T-helper 1 cell treated with Interleukin-12 subunit alpha and Interleukin-12 subunit beta and Interleukin-4 antibody, amounts not matched to agents 30 μg/mL and 1 μg/mL, for 36 hours (primary cell): ENCODE results near the gene ARPP19.
"Not testable (repeated sequence)": the region's sequence is repeated elsewhere in the genome, so short reads cannot be mapped to it uniquely, and the experiment has no call there.

ENCODE experiments used
- H3K27ac Mint-ChIP-seq: one replicate; pipeline ENCODE4 v1.8.0; 2021; ENCODE audit warnings: mild to moderate bottlenecking, mixed read lengths
- H3K27me3 Mint-ChIP-seq: one replicate; pipeline ENCODE4 v1.8.0; 2021; ENCODE audit warnings: low read depth, mixed read lengths
- H3K36me3 Mint-ChIP-seq: one replicate; pipeline ENCODE4 v1.8.0; 2021; ENCODE audit warnings: low read depth, mixed read lengths
- H3K4me1 Mint-ChIP-seq: one replicate; pipeline ENCODE4 v1.8.0; 2021; ENCODE audit warnings: low read depth, mixed read lengths
- H3K4me3 Mint-ChIP-seq: one replicate; pipeline ENCODE4 v1.8.0; 2021; ENCODE audit warnings: mild to moderate bottlenecking, moderate library complexity, mixed read lengths
- H3K9me3 Mint-ChIP-seq: one replicate; pipeline ENCODE4 v1.8.0; 2021; ENCODE audit warnings: mixed read lengths

Gene ARPP19, protein sequence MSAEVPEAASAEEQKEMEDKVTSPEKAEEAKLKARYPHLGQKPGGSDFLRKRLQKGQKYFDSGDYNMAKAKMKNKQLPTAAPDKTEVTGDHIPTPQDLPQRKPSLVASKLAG

GRCh38 chr15:52568601-52569585 lies at the start of gene ARPP19:
TSS of gene ARPP19 (minus strand) at chr15:52569030. CDS start at chr15:52568892, 138 bp downstream.
- Mint-ChIP-seq H3K4me1 (peaks cover 30% of the 10 kb centered on the region), H3K27ac (peak within 1 kb of the TSS; percentile 98), H3K4me3 (peak within 1 kb of the TSS; percentile 95), H3K27me3 (no peaks in the 10 kb centered on the region), H3K36me3 (peaks cover 8% of the 10 kb centered on the region), H3K9me3 (no peaks in the 10 kb centered on the region)

DNA sequence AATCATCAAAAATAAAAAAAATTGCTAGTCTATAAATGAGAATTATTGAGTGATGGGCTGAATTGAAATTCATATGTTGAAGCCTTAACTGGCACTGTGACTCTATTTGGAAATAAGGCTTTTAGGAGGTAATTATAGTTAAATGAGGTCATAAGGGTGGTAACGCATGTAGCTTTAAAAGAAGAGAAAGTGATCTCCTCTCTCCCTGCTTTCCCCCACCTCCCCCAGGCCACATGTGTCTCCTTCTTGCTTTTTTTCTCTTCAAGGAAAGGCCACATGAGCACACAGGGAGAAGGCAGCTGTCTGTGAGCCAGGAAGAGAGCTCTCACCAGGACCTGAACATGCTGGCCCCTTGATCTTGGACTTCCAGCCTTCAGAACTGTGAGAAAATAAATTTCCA lies 48.2 kb upstream of the ARPP19 start:
- Mint-ChIP-seq H3K27ac (no peak overlapping the region), H3K36me3 (peaks cover 27% of the 10 kb centered on the region), H3K4me3 (no peak overlapping the region), H3K4me1 (peaks cover 6% of the 10 kb centered on the region), H3K27me3 (no peaks in the 10 kb centered on the region), H3K9me3 (no peaks in the 10 kb centered on the region)

DNA sequence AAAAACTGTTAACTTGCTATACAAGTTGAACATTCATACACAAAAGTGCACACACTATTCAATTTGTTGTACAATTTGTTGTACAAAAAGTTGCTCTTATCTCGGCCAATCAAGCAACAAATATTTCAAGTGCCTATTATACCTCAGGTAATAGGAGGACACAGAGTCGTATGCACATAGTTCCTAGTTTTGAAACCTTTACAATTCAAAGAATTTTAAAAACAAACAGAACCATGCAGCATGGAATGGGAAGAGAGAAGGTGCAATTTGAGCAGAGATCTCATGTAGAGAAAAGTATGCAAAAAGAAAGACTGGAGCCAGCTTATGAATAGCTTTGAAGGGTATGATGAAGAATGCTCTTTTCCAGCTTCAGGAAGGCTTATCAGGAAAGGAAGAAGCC lies 46.5 kb upstream of the ARPP19 start:
- Mint-ChIP-seq H3K36me3 (peaks cover 23% of the 10 kb centered on the region), H3K4me3 (no peak overlapping the region), H3K9me3 (no peaks in the 10 kb centered on the region), H3K27me3 (no peaks in the 10 kb centered on the region), H3K27ac (no peak overlapping the region), H3K4me1 (peaks cover 5% of the 10 kb centered on the region)

GRCh38 chr15:52609593-52609992 lies 40.8 kb upstream of the ARPP19 start:
- H3K27ac Mint-ChIP-seq: no peak overlapping the region
- no peaks in the 10 kb centered on the region for H3K9me3 Mint-ChIP-seq
- H3K4me3 Mint-ChIP-seq: no peak overlapping the region
- H3K27me3 Mint-ChIP-seq: no peaks in the 10 kb centered on the region
- no peaks in the 10 kb centered on the region for H3K4me1 Mint-ChIP-seq
- H3K36me3 Mint-ChIP-seq: peaks cover 25% of the 10 kb centered on the region

GRCh38 chr15:52584414-52584813 lies 15.6 kb upstream of the ARPP19 start:
- Mint-ChIP-seq H3K4me1 (no peaks in the 10 kb centered on the region), H3K4me3 (no peak overlapping the region), H3K9me3 (no peaks in the 10 kb centered on the region), H3K36me3 (peaks cover 25% of the 10 kb centered on the region), H3K27ac (no peak overlapping the region), H3K27me3 (no peaks in the 10 kb centered on the region)

GRCh38 chr15:52579852-52580251 lies 11.0 kb upstream of the ARPP19 start:
- Mint-ChIP-seq H3K36me3 (peaks cover 20% of the 10 kb centered on the region), H3K27ac (no peak overlapping the region), H3K9me3 (no peaks in the 10 kb centered on the region), H3K4me3 (no peak overlapping the region), H3K4me1 (no peaks in the 10 kb centered on the region), H3K27me3 (no peaks in the 10 kb centered on the region)

- no peaks in the 10 kb centered on the region for H3K27me3 Mint-ChIP-seq
- H3K36me3 Mint-ChIP-seq: peaks cover 9% of the 10 kb centered on the region
- H3K27ac Mint-ChIP-seq: no peak overlapping the region
- H3K4me1 Mint-ChIP-seq: no peaks in the 10 kb centered on the region
- H3K9me3 Mint-ChIP-seq: no peaks in the 10 kb centered on the region
- no peak overlapping the region for H3K4me3 Mint-ChIP-seq
These were observed 7.9 kb upstream of the ARPP19 start for GRCh38 chr15:52576692-52577091.

DNA sequence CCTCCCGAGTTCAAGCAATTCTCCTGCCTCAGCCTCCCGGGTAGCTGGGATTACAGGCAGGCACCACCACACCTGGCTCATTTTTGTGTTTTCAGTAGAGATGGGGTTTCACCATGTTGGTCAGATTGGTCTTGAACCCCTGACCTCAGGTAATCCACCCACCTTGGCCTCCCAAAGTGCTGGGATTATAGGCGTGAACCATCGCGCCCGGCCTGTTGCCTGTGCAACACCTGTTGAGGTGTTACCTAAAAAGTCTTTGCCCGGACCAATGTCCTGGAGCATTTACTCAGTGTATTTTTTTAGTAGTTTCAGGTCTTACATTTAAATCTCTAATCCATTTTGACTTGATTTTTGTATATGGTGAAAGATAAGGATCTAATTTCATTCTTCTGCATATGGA lies 6.7 kb upstream of the ARPP19 start:
- not testable (repeated sequence) for H3K9me3 Mint-ChIP-seq, H3K4me1 Mint-ChIP-seq, H3K36me3 Mint-ChIP-seq

GRCh38 chr15:52575072-52575471 lies 6.2 kb upstream of the ARPP19 start:
- H3K27me3 Mint-ChIP-seq: no peaks in the 10 kb centered on the region
- H3K36me3 Mint-ChIP-seq: peaks cover 6% of the 10 kb centered on the region
- H3K9me3 Mint-ChIP-seq: no peaks in the 10 kb centered on the region
- no peak overlapping the region for H3K27ac Mint-ChIP-seq
- H3K4me1 Mint-ChIP-seq: no peaks in the 10 kb centered on the region
- no peak overlapping the region for H3K4me3 Mint-ChIP-seq

More for the DNA sequence above, 6.7 kb upstream of the ARPP19 start:
- not testable (repeated sequence) for H3K27me3 Mint-ChIP-seq, H3K4me3 Mint-ChIP-seq, H3K27ac Mint-ChIP-seq

GRCh38 chr15:52574623-52575022 lies 5.8 kb upstream of the ARPP19 start:
- not testable (repeated sequence) for H3K27me3 Mint-ChIP-seq

DNA sequence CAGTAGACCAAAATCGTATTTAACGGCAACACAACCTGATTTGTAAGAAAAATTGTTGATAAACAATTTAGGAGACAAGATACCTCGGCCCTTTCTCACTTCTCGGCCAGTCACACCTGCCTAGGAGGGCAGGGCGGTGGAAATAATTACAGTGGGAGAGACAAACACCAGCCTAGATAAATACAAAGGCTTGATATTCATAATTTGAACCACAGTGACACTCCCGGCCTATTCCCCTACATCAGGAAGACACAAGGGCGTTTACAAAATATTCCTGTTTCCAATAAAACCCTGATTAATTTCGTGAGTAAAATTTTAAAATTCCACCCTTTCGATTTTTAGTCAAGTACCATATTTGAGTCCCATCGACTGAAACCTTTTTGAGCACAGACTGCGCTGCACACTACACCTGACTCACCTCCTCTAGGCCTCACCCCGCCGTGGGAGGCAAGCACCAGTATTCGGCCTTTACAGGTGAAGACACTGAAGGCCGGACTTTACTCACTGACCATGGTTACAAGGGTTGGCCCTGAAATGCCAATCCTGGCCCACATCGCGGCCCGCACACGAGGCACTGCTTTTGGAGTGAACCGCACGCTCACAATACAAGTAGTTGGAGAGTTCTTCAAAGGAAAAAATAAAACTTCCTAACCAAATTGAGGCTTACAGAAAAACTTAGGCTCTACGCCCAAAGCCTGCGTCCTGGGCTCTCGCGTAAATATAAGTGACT lies 794 bp downstream of the ARPP19 start:
- Mint-ChIP-seq H3K27me3 (no peaks in the 10 kb centered on the region), H3K27ac (peak overlapping the region; percentile 98), H3K9me3 (no peaks in the 10 kb centered on the region), H3K4me3 (peak overlapping the region; percentile 95), H3K4me1 (peaks cover 36% of the 10 kb centered on the region), H3K36me3 (peaks cover 8% of the 10 kb centered on the region)

More at GRCh38 chr15:52574623-52575022, 5.8 kb upstream of the ARPP19 start:
- not testable (repeated sequence) for H3K9me3 Mint-ChIP-seq, H3K36me3 Mint-ChIP-seq, H3K27ac Mint-ChIP-seq, H3K4me1 Mint-ChIP-seq, H3K4me3 Mint-ChIP-seq

- H3K4me1 Mint-ChIP-seq: peaks cover 40% of the 10 kb centered on the region
- no peaks in the 10 kb centered on the region for H3K27me3 Mint-ChIP-seq
- H3K4me3 Mint-ChIP-seq: peak overlapping the region; percentile 95
- H3K27ac Mint-ChIP-seq: peak overlapping the region; percentile 31
- no peaks in the 10 kb centered on the region for H3K9me3 Mint-ChIP-seq
- H3K36me3 Mint-ChIP-seq: peaks cover 11% of the 10 kb centered on the region
These were observed 1.9 kb downstream of the ARPP19 start for GRCh38 chr15:52566889-52567288.

DNA sequence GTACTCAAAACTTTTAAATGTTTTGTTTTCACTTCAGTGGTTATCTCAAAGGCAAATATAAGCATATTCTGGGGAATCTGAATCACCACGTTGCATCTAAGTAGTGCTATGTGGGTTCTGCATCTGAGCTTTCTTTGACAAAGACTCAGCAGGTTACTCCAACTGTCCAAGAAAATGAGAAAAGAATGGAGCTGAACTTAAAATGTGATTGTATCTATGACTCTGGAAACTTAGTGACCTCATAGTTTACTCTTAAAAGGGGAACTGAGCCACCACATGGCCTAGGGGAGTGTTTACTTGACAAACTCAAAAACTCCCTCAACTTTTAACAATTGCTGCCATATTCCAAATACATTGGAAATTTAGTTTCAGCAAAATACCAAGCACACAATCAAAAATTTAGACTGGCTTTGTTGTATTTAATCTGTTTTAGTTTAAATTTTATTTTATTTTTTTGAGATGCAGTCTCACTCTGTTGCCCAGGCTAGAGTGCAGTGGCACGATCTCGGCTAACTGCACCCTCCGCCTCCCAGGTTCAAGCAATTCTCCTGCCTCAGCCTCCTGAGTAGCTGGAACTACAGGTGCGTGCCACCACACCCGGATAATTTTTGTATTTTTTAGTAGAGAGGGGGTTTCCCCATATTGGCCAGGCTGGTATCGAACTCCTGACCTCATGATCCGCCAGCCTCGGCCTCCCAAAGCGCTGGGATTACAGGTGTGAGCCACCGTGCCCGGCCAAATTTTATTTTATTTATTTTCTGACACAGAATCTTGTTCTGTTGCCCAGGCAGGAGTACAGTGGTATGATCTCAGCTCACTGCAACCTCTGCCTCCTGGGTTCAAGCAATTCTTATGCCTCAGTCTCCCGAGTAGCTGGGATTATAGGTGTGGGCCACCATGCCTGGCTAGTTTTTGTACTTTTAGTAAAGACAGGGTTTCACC lies 3.1 kb downstream of the ARPP19 start:
- H3K27me3 Mint-ChIP-seq, H3K9me3 Mint-ChIP-seq: not testable (repeated sequence)
- H3K27ac Mint-ChIP-seq: peak overlapping the region; percentile 76
- peak overlapping the region; percentile 31 for H3K4me3 Mint-ChIP-seq
- peaks cover 49% of the 10 kb centered on the region for H3K4me1 Mint-ChIP-seq
- H3K36me3 Mint-ChIP-seq: peaks cover 13% of the 10 kb centered on the region
